ENCODE data around the gene MECR.

MECR gene

DNA sequence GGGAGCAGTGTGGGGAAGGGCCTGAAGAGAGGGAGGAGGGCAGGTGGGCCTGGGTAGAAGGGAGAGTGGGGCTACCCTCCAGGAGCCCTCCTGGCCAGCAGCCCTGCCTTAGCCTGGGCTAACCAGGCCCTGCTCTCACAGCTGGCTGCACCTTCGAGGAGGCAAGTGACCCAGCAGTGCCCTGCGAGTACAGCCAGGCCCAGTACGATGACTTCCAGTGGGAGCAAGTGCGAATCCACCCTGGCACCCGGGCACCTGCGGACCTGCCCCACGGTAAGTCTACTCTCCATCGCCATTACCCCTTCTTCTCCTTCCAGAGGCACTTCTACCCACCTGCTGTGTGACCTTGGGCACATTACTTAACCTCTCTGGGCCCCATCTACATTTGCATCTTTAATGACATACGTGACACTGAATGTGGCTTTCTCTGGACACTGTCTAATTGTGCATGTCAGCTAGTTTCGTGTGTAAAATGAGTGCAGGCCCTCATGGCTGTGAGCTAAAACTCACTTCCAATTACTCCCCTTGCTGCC is 24.5 kb upstream of the MECR start:
- no peak for DNase-seq (ENCODE audit: low read depth)

DNA sequence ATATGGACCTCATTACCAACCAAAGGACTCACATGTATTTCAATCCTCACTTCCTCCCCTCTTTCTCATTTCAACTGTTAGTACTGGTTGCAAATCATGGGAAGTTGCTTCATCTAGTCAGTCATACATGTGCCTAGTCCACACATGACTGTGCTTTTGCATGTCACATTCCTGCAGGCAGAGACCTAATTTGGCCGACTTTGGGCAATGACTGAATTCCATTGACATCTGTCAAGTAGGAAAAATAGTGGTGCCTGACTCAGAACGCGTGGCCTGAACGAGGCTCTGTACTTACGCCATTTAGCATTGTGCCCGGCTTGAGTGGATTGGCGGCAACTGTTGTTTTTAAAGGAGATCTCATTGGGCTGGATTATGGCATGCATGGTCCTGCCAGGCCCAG is 23.6 kb upstream of the MECR start:
- DNase-seq (ENCODE audit: low read depth): no peak

DNA sequence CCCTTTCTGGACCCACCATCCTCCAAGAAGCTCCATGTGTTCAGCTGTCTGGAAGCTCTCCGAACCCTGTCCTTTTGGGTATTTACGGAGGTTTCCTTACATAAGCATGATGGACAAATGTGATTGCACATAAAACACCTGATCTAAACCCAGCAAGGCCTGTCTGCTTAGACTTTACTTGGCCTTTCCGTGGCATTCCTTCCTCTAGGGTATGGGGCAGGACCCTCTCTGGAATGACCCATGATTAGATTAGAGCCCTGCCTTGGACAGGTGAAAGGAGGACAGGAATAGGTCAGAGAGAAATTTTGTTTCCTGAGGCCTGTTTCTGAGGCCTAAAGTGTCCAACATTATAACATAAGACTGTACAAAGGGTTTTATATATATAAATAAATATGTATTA is 22.4 kb upstream of the MECR start:
- no peak for DNase-seq (ENCODE audit: low read depth)

DNA sequence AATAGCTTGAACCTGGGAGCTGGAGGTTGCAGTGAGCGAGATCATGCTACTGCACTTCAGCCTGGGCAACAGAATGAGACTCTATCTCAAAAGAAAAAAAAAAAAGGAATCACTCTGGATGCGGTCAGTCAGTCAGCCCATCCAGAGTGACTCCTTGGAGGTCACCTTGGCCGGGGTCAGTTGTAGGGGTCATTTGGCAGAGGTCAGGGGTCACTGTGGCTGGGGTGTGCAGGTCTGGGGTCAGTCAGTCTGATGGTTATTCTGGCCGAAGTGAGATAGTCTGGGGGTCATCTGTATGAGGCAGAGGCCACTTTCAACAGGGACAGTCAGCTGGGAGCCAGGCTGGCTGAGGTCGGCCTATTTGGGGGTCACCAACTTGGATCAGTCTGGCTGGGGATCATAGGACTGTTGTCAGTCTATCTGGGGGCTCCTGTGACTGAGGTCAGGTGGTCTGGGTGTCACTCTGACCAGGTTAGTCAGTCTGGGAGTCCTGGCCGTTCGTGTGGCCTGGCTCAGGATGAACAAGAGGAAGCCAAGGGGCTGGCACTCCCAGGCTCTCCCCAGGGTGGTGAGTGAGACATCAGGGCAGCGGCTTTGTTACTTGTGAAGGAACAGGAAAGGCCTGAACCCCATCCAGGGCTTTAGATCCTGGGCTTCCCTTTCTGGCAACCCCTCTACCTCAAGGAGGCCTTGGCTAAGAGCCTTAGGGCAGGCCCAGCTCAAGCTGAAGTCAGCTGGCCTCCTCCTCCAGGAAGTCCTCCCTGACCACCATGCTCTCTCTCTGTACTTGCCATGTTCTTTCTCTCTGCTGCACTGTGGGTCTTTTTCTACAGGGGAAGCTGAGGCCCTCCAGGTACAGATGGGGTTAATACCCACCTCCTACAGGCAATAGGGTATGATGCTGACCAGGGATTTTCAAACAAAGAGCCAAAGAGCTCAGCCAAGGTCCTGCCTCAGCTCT is 20.7 kb upstream of the MECR start:
- no peak for DNase-seq (ENCODE audit: low read depth)

DNA sequence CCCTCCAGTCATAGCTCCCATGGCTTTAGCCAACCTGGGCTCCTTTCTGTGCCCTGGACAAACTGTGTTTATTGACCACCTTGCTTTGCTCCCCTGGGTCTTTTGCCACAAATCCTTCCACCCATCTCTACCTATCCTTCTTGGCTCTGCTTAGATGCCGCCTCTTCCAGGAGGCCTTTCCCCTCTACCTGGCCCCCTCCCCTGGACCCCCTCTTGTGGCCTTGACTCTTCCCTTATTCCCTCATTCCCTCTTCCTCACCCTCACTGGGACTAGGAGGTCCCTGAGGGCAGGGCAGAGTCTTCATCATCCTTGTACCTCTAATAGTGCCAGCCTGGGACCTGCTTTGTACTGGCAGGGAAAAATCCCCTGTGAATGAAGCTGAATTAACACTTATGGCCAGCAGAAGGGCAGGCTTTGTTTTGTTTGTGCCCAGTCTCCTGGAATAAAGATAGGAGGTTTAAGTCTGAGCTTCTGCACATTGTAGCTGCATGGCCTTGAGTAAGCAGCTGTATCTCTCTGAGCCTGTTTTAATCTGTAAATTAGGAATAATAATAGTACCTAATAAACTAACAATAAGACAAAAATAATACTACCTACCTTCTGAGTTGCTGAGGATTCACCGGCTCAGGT is 19.3 kb upstream of the MECR start:
- no peak for DNase-seq (ENCODE audit: low read depth)

DNA sequence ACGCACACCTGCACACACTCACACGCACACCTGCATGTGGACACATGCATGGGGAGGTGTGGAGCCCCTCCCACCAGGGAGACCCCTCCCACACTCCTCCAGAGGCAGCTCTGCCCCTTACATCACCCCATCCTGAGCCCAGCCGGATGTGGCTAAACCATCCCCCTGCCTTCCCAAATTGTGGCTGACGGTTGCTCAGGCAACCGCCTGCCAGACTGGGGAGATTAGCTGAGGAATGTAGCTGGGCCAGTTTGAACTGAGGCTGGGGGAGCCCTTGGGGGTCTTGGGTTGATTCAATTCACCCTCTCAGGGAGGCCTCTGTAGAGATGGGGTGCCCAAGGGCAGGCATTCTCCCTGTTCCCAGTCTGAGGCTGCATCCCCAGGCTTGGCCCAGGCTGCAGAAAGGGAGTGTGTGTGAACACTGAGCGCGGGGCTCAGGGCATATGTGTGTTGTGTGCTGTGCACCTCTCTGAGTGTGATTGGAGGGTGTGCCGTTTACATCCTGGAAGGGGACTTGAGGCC is 18.5 kb upstream of the MECR start:
- DNase-seq (ENCODE audit: low read depth): no peak

DNA sequence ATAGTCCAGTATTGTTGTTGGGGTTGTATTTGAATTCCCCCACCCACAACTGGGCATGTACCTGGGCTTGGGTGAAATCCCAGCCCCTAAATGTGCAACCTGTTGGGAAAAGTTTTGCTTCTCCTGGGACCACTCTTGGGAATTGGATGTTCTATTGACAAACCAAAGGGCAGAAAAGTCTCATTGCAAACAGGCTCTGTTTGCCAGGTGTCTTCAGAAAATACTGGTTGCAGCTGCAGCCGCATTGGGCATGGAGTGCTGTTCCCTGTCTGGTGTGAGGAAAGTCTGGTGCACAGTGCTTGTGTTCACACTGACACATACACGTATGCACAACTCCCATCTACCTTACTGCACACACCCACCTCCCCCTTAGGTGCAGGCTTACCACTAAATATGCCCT is 17.7 kb upstream of the MECR start:
- DNase-seq (ENCODE audit: low read depth): no peak

DNA sequence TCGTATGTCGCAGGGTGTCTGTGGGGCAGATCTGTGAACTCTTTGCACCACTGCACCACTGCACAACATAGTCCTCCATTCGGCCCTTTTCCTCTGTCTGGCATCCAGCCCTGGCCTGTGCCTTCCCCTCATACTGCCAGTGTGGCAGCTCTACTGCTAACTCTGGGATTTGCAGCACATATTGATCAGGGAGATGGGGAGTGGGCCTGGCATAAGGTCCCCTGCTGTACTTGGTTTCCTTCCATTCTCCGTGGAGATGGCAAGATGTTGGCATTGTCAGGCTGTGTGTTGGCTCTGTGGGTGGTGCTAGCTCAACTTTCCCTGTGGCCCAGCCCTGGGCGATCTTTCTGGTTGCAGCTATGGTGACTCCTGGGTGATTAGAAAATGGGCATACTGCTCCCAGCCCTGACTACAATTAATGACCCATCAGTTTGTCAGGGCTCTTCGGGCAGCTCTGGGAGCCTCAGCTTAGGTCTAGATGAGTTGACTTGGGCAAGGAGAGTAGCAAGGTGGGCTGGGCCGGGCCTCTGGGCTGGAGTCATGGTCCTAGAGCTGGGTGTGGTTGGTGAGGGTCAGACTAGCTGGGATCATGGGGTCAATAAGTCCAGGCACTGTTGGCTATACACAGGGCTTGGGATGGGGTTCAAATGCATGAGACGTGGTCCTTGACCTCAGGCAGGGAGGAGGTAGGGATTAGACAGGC is 17.0 kb upstream of the MECR start:
- no peak for DNase-seq (ENCODE audit: low read depth)

DNA sequence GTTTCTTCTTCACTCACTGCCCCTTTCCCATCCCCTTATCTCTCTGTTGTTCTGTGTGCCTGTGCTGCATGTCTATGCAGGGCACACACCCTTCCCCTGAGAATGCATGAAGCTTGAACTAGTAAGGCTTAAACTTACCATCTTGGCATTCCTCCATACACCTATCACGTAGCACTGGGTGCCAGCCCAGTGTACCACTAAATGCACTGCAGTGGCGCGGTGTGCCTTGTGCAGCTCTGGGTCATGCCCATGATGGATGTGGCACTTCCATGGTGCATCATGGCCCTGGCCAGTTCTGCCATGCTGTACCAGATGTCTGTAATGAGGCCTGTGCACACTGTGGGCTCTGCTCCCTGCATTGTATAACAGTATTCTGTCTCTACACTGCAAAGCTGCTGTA is 16.3 kb upstream of the MECR start:
- DNase-seq (ENCODE audit: low read depth): no peak

DNA sequence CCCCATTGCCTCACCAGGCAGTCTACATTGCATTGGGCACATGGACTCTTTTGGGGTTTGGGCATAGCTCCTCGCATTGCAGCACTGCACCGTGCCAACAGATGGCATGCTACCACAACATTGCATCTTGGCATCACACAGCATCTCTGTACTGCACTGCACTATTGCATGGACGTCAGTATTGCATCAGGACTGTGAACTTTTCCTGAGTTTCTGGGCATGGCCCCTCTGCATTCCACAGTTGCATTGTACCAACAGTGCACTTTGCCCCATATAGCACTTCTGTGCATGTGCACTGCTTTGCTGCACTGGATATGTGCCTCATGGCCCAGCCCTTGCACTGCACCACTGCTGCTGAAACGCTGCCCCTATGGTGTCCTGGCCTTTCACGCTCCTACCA is 15.1 kb upstream of the MECR start:
- no peak for DNase-seq (ENCODE audit: low read depth)

DNA sequence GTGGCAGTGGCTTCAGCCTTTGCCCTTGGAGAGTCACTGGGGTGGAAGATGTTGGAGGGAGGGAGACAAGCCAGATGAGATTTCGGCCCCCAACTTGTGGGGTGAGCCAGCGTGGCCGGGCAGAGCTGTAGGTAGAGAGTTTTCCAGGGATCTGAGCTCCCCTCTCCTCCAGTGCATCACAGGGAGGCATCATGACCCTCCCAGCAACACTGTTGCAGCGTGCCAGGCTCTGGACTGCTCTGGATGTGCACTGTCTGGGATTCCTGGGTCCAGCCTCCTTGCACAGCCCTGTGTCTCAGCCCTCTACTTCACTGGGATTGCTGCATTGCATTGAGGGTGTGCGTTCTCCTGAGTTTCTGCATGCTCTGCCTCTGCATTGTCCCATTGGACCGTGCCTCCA is 14.5 kb upstream of the MECR start:
- no peak for DNase-seq (ENCODE audit: low read depth)

DNA sequence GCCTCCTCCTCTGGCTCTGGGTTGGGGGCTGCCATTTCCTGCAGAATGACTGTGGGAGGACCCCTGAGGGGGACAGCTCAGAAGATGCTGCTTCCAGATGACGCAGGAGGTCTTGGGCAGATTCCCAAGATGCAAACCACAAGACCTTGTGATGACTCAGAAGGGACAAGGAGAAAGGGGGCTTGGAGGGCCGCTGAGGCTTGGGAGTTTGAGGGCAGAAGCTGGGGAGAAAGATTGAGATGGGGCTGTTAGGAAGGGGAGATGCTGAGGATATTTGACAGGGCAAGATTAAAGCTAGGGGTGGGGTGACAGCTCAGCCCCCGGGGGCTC is 13.1 kb upstream of the MECR start:
- no peak for DNase-seq (ENCODE audit: low read depth)

DNA sequence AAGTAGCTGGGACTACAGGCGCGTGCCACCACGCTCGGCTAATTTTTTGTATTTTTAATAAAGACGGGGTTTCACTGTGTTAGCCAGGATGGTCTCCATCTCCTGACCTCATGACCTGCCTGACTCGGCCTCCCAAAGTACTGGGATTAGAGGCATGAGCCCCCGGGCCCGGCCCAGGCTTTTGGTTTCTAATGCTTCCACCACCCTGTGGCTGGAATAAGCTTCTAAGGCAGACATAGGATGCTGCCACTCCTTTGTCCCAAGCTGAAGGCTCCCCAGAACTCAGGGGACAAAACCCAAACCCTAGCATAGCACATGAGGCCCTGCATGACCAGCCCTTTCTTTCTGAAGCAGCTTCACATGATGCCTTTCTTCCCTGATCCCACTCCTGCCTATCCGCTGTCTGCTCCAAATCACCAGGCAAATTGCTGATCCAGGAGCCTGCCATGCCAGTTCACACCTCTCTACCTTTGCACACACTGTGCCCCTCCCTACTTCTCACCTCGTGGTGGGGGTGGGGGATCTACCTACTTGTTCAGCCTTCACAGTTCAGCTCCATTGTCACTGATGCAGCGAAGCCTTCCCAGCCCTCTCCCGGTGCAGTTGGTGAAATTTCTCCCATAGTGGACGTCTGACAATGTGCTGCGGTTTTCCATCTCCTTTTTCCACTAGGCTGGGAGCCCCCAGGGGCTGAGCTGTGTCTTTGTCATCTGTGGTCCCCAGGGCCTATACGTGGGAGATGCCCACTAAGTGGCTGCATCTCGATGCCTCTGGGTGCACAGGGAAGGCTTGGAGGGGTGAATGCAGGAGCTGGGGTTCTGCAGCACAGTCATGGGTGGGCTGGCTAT is 12.5 kb upstream of the MECR start:
- no peak for DNase-seq (ENCODE audit: low read depth)

DNA sequence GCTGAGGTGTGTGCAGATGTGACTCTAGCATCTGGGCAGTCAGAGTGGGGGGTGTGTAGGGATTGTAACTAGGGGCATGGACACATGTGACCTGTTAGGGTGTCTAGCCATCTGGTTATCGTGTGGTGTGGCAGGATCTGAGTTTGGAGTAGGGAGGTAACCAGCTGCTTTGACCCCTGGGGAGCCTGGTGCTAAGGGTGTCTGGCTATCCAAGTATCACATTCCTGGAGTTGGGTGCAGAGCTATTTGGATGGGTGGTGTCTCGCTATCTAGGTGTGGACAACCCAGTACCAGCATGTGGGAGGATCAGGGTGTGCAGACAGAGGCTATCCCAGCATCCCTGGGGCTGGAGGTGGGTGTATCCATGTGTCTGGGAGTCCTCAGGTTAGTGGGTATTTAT is 10.3 kb upstream of the MECR start:
- DNase-seq (ENCODE audit: low read depth): no peak

DNA sequence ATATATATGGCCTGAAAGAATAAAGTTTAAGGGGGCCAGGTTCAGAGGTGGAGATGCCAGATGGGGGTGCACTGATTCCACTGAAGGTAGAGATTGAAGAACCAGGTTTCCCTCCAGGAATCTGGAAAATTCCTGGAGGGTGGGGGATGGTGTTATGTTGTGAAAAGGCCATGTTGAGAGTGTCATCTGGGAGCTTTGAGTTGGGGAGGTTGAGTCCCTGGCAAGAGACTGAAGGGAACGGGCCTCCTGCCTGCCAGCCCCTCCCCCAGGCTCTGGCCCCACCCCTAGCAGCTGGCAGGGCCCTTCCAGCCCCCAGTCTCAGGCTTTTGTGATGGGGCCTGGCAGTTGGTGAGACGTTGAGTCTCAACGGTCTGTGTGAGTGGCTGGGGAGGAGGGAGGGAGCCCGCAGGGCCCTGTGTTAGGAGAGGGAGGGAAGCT is 9.7 kb upstream of the MECR start:
- DNase-seq (ENCODE audit: low read depth): no peak

DNA sequence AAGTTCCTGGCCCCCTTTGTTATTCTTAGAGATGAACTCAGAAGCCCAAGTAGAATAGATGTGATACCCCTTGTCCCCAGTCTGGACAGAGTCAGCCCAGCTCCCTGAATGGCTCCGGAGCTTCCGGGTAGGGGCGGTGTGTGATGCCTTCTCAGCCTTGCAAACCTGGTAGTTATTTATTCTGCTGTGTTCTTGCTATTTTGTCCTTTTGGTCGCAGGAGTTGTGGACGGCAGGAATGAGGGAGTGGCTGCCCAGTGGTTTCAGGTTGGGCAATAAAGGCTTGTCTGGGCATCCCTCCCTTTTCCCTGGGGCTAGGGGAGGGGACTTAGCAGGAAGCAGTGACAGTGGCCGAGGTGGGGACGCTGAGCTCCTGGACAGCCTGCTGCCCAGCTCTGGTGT is 8.4 kb upstream of the MECR start:
- no peak for DNase-seq (ENCODE audit: low read depth)

DNA sequence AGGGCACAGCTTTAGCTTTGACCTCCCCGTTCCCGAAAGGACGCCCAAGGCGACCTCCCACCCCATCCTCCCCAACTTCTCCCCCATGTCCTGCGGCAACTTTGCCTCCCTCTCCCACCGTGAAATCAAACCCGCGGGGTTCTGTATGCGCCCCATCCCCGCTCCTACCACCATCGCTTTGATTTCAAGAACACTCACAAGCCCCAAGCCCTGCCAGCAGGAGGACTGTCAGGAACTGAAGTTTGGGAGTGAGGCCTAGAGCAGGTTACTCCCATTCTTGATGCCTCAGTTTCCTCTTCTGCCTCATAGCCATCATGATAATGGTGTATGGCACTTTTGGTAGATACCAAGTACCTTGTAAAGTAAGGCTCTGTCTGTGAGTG is 7.9 kb upstream of the MECR start:
- no peak for DNase-seq (ENCODE audit: low read depth)

DNA sequence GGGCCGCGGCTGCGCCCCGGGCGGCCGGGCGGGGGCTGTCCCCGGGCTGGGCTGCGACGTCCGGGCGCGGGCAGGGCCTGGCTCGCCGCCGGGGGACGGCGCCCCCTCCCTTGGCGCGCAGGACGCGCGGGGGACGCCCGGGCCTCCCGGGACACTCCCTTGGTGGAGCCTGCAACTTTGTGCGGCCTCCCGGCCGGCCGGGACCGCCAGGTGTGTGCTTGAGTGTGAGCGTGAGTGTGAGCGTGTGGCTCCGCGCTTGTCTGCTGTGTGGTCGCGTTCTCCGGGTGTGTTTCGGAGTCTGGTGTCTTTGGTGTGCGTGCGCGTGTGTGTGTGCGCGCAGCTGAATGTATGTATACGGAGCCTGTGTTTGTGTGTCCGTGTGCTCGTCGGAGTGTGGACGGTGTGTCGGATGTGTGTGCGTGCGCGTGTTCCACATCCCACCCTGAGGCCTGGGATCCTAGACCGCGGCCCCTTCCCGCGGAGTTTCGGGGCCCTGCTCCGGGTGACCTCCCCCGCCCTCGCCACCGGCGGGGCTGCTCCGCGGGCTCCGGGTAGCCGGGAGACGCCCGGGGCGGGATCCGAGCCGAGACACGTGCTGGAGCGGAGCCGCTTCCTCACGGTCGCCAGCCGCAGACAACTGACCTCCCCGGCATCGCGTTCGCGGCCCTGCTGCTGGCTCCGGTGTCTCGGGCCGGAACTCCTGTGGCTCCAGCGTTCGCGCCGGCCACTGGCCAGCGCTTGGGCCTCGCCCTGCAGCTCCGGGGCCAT is 7.3 kb upstream of the MECR start:
- no peak for DNase-seq (ENCODE audit: low read depth)

DNA sequence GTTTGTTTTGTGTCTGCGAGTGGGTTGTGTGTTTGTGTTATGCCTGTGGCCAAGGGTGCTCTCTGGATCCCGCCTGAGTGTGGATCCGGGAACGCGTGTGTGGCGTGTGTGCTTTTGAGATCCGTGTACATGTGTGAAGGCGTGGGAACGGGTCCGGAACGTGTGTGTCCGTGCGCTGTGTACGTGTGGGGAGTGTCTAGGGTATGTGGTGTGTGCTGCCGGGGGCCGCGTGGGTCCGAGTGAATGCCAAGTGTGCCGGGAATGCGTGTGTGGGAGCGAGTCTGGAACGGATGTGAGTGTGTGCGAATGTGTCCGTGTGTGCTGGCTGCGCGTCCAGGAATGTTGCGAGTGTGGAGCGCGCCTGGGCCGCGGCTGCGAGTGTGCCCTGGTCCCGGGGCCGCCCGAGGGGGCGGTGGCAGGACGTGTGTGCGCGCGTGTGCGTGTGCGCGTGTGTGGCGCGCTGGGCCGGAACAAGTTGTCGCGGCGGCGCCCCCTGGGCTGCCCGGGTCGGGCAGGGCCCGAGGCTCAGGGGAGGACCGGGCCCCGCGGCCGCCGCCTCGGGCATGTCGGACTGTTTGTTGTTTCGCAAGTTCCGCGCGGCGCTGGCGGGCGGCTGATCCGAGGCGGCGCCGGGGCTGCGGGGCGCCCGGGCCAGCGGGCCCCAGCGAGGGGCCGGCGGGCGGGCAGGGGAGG is 6.5 kb upstream of the MECR start:
- DNase-seq (ENCODE audit: low read depth): no peak

DNA sequence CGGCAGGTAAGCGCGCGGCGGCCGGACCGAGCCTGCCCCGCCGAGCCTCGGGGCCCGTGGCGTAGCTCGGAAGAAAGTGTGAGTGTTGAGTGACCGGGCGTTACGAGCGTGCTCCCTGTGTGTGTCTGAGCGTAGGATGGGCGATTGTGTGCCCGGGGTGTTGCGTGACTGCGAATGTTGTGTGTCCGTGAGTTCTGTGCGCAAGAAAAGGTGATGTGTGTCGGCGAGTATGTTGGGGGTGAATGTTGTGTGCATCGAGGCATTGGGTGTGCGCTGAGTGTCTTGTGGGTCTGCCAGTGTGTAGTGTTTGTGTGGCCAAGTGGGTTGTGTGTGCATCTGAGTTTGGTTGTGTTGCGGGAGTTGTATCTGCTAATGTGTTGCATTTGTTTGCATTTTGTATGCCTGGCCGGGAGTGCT is 6.0 kb upstream of the MECR start:
- no peak for DNase-seq (ENCODE audit: low read depth)

Measured in activated T-helper 1 cell treated with Interleukin-2 at 50 U/mL for 16 hours (primary cell).